K562 (cell line): Measurements from ENCODE around the gene CD34. TPM values are rescaled to one million over a fixed set of nuclear protein-coding genes. Genes with fewer than 3 reads are reported as not detected.

Source experiments
- ATAC-seq: fragments of 200-7000 bp; cut with Tn5 transposase; 3 replicates; pipeline ENCODE4 v1.9.1; 2020; ENCODE audit warnings: moderate library complexity
- BruUV-seq: library from RNA; stranded (reverse); fragments of 400-500 nt; replicated peaks from 2 replicates; lab custom pipeline; 2021; lab: Mats Ljungman, UMichigan
- CTCF ChIA-PET: fragments of 300-600 bp; formaldehyde crosslinking; extraction: SDS; loops from one replicate; lab custom pipeline; 2021; ENCODE audit warnings: low intra/inter-chr PET ratio; lab: Yijun Ruan, JAX
- POLR2A ChIA-PET: fragments of 300-600, 350-650 bp; sonication (Branson Sonifier 250); formaldehyde crosslinking; extraction: SDS; loops from one replicate; lab custom pipeline; 2021; ENCODE audit warnings: antibody characterized with exemption, inconsistent platforms; lab: Yijun Ruan, JAX
- DNase-seq, 4 experiments: peaks; one replicate each; pipeline versions ENCODE4 v3.0.0 to v3.0.0-alpha.2; 2011 to 2018; ENCODE audit warnings: low spot score in 3 of 4, mixed read lengths in 3 of 4; ENCODE audit errors: extremely low read depth in 1 of 4
- FAIRE-seq: peaks from 2 replicates; lab custom pipeline; 2011; peaks lifted over from hg19 to GRCh38; lab: Jason Lieb, UNC
- H2AFZ ChIP-seq: 2 replicates; pipeline ENCODE4 v1.6.0; 2011; ENCODE audit warnings: low read depth, low read length, control low read depth, inconsistent platforms
- H3K27ac ChIP-seq: fragments of 200-600 bp; 3 replicates; pipeline ENCODE4 v1.8.0; 2011; ENCODE audit warnings: low read depth, mild to moderate bottlenecking, control low read depth, inconsistent platforms, low read length, moderate library complexity, mixed read lengths; ENCODE audit errors: extremely low read depth
- H3K27me3 ChIP-seq, 2 experiments: fragments of 300-600 bp in 1 of 2; 2 replicates in 1 of 2; 3 replicates in 1 of 2; pipeline versions ENCODE4 v1.6.0 to v1.8.0; 2011; ENCODE audit warnings: inconsistent platforms in 2 of 2, low read length in 2 of 2, mild to moderate bottlenecking in 1 of 2, mixed read lengths in 1 of 2, moderate library complexity in 1 of 2; ENCODE audit not compliant: control insufficient read depth in 2 of 2, insufficient read depth in 2 of 2
- H3K36me3 ChIP-seq: fragments of 300-600 bp; 3 replicates; pipeline ENCODE4 v1.8.0; 2011; ENCODE audit warnings: mild to moderate bottlenecking, low read length, inconsistent platforms; ENCODE audit not compliant: control insufficient read depth, insufficient read depth
- H3K4me1 ChIP-seq, 2 experiments: fragments of 200-600 bp in 1 of 2; replicated peaks in 1 of 2; 2 replicates in 1 of 2; 3 replicates in 1 of 2; pipeline versions ENCODE4 v1.5.1 to v1.8.0; 2011; ENCODE audit warnings: inconsistent platforms in 2 of 2, low read length in 2 of 2, mild to moderate bottlenecking in 1 of 2, mixed read lengths in 1 of 2, moderate library complexity in 1 of 2; ENCODE audit not compliant: control insufficient read depth in 2 of 2, insufficient read depth in 2 of 2
- H3K4me2 ChIP-seq: 2 replicates; pipeline ENCODE4 v1.6.1; 2011; ENCODE audit warnings: low read length, control low read depth, inconsistent platforms, mixed read lengths; ENCODE audit not compliant: insufficient read depth
- H3K4me3 ChIP-seq: fragments of 200-600 bp; sonication (generic), shearing (Covaris generic); 2 replicates; pipeline ENCODE4 v1.5.1; 2016; ENCODE audit warnings: control low read depth, inconsistent platforms
- H3K79me2 ChIP-seq: fragments of 200-600 bp; 3 replicates; pipeline ENCODE4 v1.8.0; 2011; ENCODE audit warnings: low read length, inconsistent platforms; ENCODE audit not compliant: control insufficient read depth, insufficient read depth
- H3K9ac ChIP-seq, 2 experiments: 2 replicates each; pipeline versions ENCODE4 v1.6.0 to v1.6.1; 2011; ENCODE audit warnings: low read depth in 2 of 2, low read length in 2 of 2, control low read depth in 1 of 2, inconsistent platforms in 1 of 2, mild to moderate bottlenecking in 1 of 2, mixed read lengths in 1 of 2; ENCODE audit not compliant: insufficient read depth in 1 of 2
- H3K9me1 ChIP-seq: one replicate; pipeline ENCODE4 v1.6.0; 2011; ENCODE audit warnings: inconsistent platforms, mild to moderate bottlenecking, low read length, moderate library complexity; ENCODE audit not compliant: control insufficient read depth, insufficient read depth
- H3K9me3 ChIP-seq: replicated peaks from 2 replicates; pipeline ENCODE4 v1.5.1; 2011; ENCODE audit warnings: low read depth, low read length, inconsistent platforms; ENCODE audit not compliant: control insufficient read depth, insufficient read depth
- H4K20me1 ChIP-seq: replicated peaks from 2 replicates; pipeline ENCODE4 v1.6.1; 2011; ENCODE audit warnings: low read length, inconsistent platforms, mixed read lengths; ENCODE audit not compliant: control insufficient read depth, insufficient read depth
- AFF4 ChIP-seq: sonication (generic); formaldehyde crosslinking; IDR thresholded peaks from 2 replicates; pipeline ENCODE4 v1.8.0; 2023; ENCODE audit warnings: mild to moderate bottlenecking, missing genetic modification reagents
- ARID4B ChIP-seq: sonication (generic); formaldehyde crosslinking; IDR thresholded peaks from 2 replicates; pipeline ENCODE4 v1.8.0; 2022; ENCODE audit warnings: mild to moderate bottlenecking, missing genetic modification reagents
- CTBP1 ChIP-seq: fragments of 450-650 bp; IDR thresholded peaks from 2 replicates; pipeline ENCODE4 v1.6.1; 2016; ENCODE audit warnings: borderline replicate concordance
- ETV1 ChIP-seq: fragments of 450-650 bp; conservative IDR thresholded peaks from 2 replicates; pipeline ENCODE4 v1.6.1; 2016; ENCODE audit warnings: missing genetic modification characterization, control low read depth, low read depth, missing compliant biosample characterization
- ETV6 ChIP-seq, 3 experiments: fragments of 150-350 bp in 1 of 3; sonication (generic) in 1 of 3; formaldehyde crosslinking in 1 of 3; IDR thresholded peaks; 2 replicates each; pipeline versions ENCODE4 v1.6.1 to v1.8.0; 2014 to 2022; ENCODE audit warnings: borderline replicate concordance in 2 of 3, low read depth in 2 of 3, antibody characterized with exemption in 1 of 3, low read length in 1 of 3, mild to moderate bottlenecking in 1 of 3, missing genetic modification reagents in 1 of 3
- HLTF ChIP-seq: fragments of 450-650 bp; IDR thresholded peaks from 2 replicates; pipeline ENCODE4 v1.6.1; 2016
- NR2C2 ChIP-seq, 2 experiments: fragments of 200-800 bp in 1 of 2; sonication (Bioruptor generic) in 1 of 2; sonication (generic) in 1 of 2; formaldehyde crosslinking in 1 of 2; IDR thresholded peaks; 2 replicates each; pipeline versions ENCODE4 v1.6.1 to v1.8.0; 2016 to 2022; ENCODE audit warnings: mild to moderate bottlenecking in 1 of 2, missing compliant biosample characterization in 1 of 2, missing genetic modification characterization in 1 of 2, missing genetic modification reagents in 1 of 2
- NRF1 ChIP-seq, 2 experiments: fragments of 450-650 bp; IDR thresholded peaks in 1 of 2; conservative IDR thresholded peaks in 1 of 2; 2 replicates each; pipeline ENCODE4 v1.6.1; 2014; ENCODE audit warnings: mild to moderate bottlenecking in 2 of 2
- ZBTB17 ChIP-seq: fragments of 450-650 bp; formaldehyde crosslinking; IDR thresholded peaks from 2 replicates; pipeline ENCODE4 v1.4.0; 2020; ENCODE audit warnings: mild to moderate bottlenecking
- WGBS: fragments of 100-300 bp; shearing (Covaris generic); methylation state at CpG from one replicate; pipeline ENCODE4 v1.1.6; 2016; ENCODE audit warnings: low coverage, mixed read lengths; ENCODE audit not compliant: insufficient coverage; ENCODE audit errors: missing lambda C conversion rate; 5-methylcytosine and 5-hydroxymethylcytosine counted together
- in situ Hi-C: fragments of 300-500 bp; cut with MboI; formaldehyde crosslinking; loops from 4 replicates; pipeline ENCODE4 v1.15.0; 2018; ENCODE audit warnings: inconsistent platforms, mixed read lengths
- intact Hi-C: fragments of 100-400 bp; cut with micrococcal nuclease; formaldehyde crosslinking; loops from 2 replicates; pipeline ENCODE4 v1.14.2; 2022
- polyA plus RNA-seq, 8 experiments: library from polyadenylated mRNA; depleted of rRNA in 4 of 8; stranded (reverse) in 5 of 8; unstranded in 3 of 8; fragments of >200 nt; fragmentation: Nextera tagmentation in 2 of 8; fragmentation: Illumina TruSeq in 1 of 8; extraction: Ambion mirVana in 2 of 8; extraction: Trizol in 1 of 8; gene quantifications; 2 replicates each; pipeline versions ENCODE4 v1.2.1 to v1.2.3, GENCODE V29; 2011 to 2014; ENCODE audit warnings: inconsistent platforms in 1 of 8, missing spikeins in 1 of 8
- total RNA-seq, 7 experiments: library from RNA; depleted of rRNA in 6 of 7; stranded (reverse); fragments of >200 nt in 6 of 7; fragmentation: Illumina TruSeq in 2 of 7; extraction: Trizol in 2 of 7; gene quantifications; 2 replicates each; pipeline versions ENCODE4 v1.2.1 to v1.2.3, GENCODE V29; 2011 to 2021; ENCODE audit warnings: low replicate concordance in 1 of 7

Gene CD34
- total and polyA plus RNA-seq, 9 of the 15 experiments (the other 6 are each of a cell fraction or from before 2014, with no cell fraction given): not detected

- no peak for TF ChIP-seq ARID4B (CRISPR knock-in tag)
Observed at GRCh38 chr1:207849016-207849415, 61.9 kb downstream of the CD34 start (continued).

GRCh38 chr1:207848234-207848633 lies 62.7 kb downstream of the CD34 start:
- Histone ChIP-seq H3K9ac (no peak overlapping the region; a peak in 1 of 4 replicates), H3K4me3 (no peak overlapping the region), H4K20me1 (no peaks in the 10 kb centered on the region; the same call in 1 of the 2 replicates), H3K4me1 (peaks cover 0 to 28% of the 10 kb centered on the region in 2 experiments; a peak in 4 of 5 replicates), H3K79me2 (no peaks in the 10 kb centered on the region; the same call in 2 of the 3 replicates), H3K36me3 (peaks cover 2% of the 10 kb centered on the region; the same call in 2 of the 3 replicates), H3K9me3 (no peaks in the 10 kb centered on the region), H3K27ac (peak overlapping the region; percentile 48; the same call in 1 of the 3 replicates), H3K27me3 (no peaks in the 10 kb centered on the region), H3K9me1 (no peaks in the 10 kb centered on the region), H3K4me2 (no peak overlapping the region; the same call in 1 of the 2 replicates), H2AFZ (peak overlapping the region; percentile 61)
- intact Hi-C loops: no loop called here
- CTCF ChIA-PET: no interaction called here
- FAIRE-seq: peak; percentile 69
- DNase-seq: peak in 2 of 4 experiments; percentile 43 to 54
- ATAC-seq: peak; percentile 64
- POLR2A ChIA-PET: interaction anchor here (0.7 to 1.3 kb wide), 4 partner anchors 10 to 19 kb away, joined by 3 to 7 read pairs (median 4); no protein-coding TSS in a partner anchor
- 26% methylated on average over 5 of the region's 5 CpGs for WGBS
- in situ Hi-C loops: no loop called here
- no TSS peak for BruUV-seq
- 0 out of 2 replicates have a peak, but pooled peaks have one; percentile 31 for TF ChIP-seq ZBTB17
- TF ChIP-seq NRF1 (conservative IDR thresholded peaks at IDR 0.05 in 1 of 2, IDR thresholded peaks at IDR 0.05 in 1 of 2): peak in 1 of 2 experiments; percentile 36; a peak in 2 of 4 replicates
- TF ChIP-seq CTBP1: peak; percentile 47; the same call in 1 of the 2 replicates
- TF ChIP-seq NR2C2 (CRISPR knock-in tag; IDR thresholded peaks at IDR 0.05): no peak
- TF ChIP-seq NR2C2 (tag; IDR thresholded peaks at IDR 0.05): peak; percentile 84; the same call in 1 of the 2 replicates
- TF ChIP-seq HLTF: no peak
- peak in 1 of 2 experiments; percentile 71; a peak in 3 of 4 replicates for TF ChIP-seq ETV6 (IDR thresholded peaks at IDR 0.05; ENCODE audit: borderline replicate concordance in 1 of 2, low read depth in 2 of 2, low read length in 1 of 2)
- TF ChIP-seq ETV6 (CRISPR knock-in tag; IDR thresholded peaks at IDR 0.05; ENCODE audit: borderline replicate concordance): no peak
- no peak for TF ChIP-seq AFF4
- TF ChIP-seq ETV1 (tag): peak; percentile 58
